Cardiac muscle cell (in vitro differentiated cells and primary cell): ENCODE results near the gene LCT. TPM values are rescaled to one million over a fixed set of nuclear protein-coding genes. Genes with fewer than 3 reads are reported as not detected.
A peak's percentile ranks its signal among the peaks of the same experiment; 100 is the strongest.

Experiments used
- DNase-seq, 2 donors: peaks; one replicate each; pipeline versions ENCODE4 v3.0.0 to v3.0.0-alpha.2; 2010 to 2017; ENCODE audit warnings: low read depth in 1 of 2, low spot score in 1 of 2
- H3K27ac ChIP-seq: fragments of 200-600 bp; sonication (generic); 2 replicates; pipeline ENCODE4 v1.5.1; 2016
- H3K27me3 ChIP-seq: fragments of 200-600 bp; sonication (generic); 2 replicates; pipeline ENCODE4 v1.6.0; 2016; ENCODE audit warnings: control low read depth
- H3K36me3 ChIP-seq: fragments of 200-600 bp; sonication (generic); 2 replicates; pipeline ENCODE4 v1.5.1; 2016; ENCODE audit warnings: control low read depth
- H3K4me1 ChIP-seq: fragments of 200-600 bp; sonication (generic); 2 replicates; pipeline ENCODE4 v1.8.1; 2017; ENCODE audit warnings: low read depth, mild to moderate bottlenecking, mixed run types
- H3K4me3 ChIP-seq: fragments of 200-600 bp; sonication (generic); 2 replicates; pipeline ENCODE4 v1.5.1; 2016; ENCODE audit warnings: mild to moderate bottlenecking
- H3K9me3 ChIP-seq: fragments of 200-600 bp; sonication (generic); 2 replicates; pipeline ENCODE4 v1.5.1; 2017; ENCODE audit warnings: low read depth, mild to moderate bottlenecking, control low read depth
- polyA plus RNA-seq: library from polyadenylated mRNA; unstranded; fragments of >200 nt; fragmentation: Nextera tagmentation; extraction: Ambion mirVana; gene quantifications from 2 replicates; pipeline ENCODE4 v1.2.1, GENCODE V29; 2016
- total RNA-seq: library from RNA; depleted of rRNA; stranded (reverse); fragments of >200 nt; gene quantifications from 2 replicates; pipeline ENCODE4 v1.2.3, GENCODE V29; 2016
- TF ChIP-seq, protein P1 (sequence below): IDR thresholded peaks from 2 replicates; pipeline ENCODE4 v1.5.1; 2012; ENCODE audit warnings: low read depth, mild to moderate bottlenecking, low read length

LCT gene
- total and polyA plus RNA-seq, 2 experiments from 2014 or later = 0.03 TPM; not detected in 1

DNA sequence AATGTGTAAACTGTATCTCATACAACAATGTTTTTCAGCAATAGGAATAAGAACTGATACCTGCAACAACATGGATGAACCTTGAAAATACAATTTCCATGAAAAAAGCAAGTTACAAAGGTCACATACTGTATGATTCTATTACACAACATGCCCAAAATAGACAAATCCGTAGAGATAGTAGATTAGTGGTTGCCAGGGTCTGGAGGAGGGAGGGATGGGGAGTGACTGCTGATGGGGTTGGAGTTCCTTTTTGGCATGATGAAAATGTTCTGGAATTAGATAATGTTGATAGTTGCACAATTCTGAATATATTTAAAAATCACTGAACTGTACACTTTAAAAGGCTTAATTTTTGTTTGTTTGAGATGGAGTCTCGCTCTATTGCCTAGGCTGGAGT lies 61.6 kb downstream of the LCT start:
- no peak overlapping the region for H3K27ac ChIP-seq
- H3K4me3 ChIP-seq = no peak overlapping the region
- H3K9me3 ChIP-seq = no peaks in the 10 kb centered on the region
- DNase-seq = peak in 1 of 2 donors; percentile 82
- no peaks in the 10 kb centered on the region for H3K27me3 ChIP-seq
- TF ChIP-seq, protein P1, sequence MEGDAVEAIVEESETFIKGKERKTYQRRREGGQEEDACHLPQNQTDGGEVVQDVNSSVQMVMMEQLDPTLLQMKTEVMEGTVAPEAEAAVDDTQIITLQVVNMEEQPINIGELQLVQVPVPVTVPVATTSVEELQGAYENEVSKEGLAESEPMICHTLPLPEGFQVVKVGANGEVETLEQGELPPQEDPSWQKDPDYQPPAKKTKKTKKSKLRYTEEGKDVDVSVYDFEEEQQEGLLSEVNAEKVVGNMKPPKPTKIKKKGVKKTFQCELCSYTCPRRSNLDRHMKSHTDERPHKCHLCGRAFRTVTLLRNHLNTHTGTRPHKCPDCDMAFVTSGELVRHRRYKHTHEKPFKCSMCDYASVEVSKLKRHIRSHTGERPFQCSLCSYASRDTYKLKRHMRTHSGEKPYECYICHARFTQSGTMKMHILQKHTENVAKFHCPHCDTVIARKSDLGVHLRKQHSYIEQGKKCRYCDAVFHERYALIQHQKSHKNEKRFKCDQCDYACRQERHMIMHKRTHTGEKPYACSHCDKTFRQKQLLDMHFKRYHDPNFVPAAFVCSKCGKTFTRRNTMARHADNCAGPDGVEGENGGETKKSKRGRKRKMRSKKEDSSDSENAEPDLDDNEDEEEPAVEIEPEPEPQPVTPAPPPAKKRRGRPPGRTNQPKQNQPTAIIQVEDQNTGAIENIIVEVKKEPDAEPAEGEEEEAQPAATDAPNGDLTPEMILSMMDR = no peak
- peaks cover 83% of the 10 kb centered on the region for H3K36me3 ChIP-seq
- H3K4me1 ChIP-seq = no peaks in the 10 kb centered on the region

DNA sequence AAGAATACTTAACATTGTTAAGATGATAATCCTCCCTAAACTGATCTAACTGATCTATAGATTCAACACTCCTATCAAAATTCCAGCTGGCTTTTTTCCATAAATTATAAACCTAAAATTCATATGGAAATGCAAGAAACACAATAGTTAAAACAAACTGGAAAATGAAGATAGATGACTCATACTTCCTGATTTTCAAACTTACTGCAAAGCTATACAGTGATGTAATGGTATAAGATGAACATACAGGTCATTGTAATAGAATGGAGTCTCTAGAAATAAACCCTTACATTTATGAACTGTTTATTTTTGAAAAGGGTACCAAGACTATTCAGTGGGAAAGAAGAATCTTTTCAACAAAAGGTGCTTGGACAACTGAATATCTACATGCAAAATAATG lies 63.1 kb downstream of the LCT start:
- H3K27ac ChIP-seq = no peak overlapping the region
- peak in 1 of 2 donors; percentile 36 for DNase-seq
- no peaks in the 10 kb centered on the region for H3K9me3 ChIP-seq

DNA sequence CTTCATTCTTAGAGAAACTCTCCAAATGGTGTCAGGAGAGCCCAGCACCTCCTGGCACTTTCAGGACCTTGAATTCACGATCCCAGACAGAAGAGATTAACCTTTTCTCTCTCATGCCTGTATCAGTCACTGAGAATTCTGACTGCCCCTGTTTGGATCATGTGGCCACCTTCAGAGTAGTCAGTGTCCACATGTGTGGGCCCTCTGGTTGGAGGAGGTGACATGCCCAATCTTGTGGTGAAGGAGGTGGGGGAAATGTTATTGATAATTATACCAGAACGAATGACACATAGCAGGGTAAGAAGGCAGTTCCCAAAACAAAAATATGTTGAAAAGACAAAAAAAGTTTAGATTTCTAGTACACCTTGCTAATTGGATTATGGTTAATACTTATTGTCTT lies 63.7 kb downstream of the LCT start:
- TF ChIP-seq, protein P1 = no peak
- DNase-seq = no peak
- Histone ChIP-seq H3K9me3 (no peaks in the 10 kb centered on the region), H3K27me3 (no peaks in the 10 kb centered on the region), H3K4me1 (no peaks in the 10 kb centered on the region), H3K27ac (no peak overlapping the region), H3K4me3 (no peak overlapping the region), H3K36me3 (peaks cover 76% of the 10 kb centered on the region)

More for the DNA sequence above, 63.1 kb downstream of the LCT start:
- H3K4me1 ChIP-seq = no peaks in the 10 kb centered on the region
- H3K27me3 ChIP-seq = no peaks in the 10 kb centered on the region
- no peak overlapping the region for H3K4me3 ChIP-seq
- peaks cover 80% of the 10 kb centered on the region for H3K36me3 ChIP-seq
- TF ChIP-seq, protein P1 = no peak

DNA sequence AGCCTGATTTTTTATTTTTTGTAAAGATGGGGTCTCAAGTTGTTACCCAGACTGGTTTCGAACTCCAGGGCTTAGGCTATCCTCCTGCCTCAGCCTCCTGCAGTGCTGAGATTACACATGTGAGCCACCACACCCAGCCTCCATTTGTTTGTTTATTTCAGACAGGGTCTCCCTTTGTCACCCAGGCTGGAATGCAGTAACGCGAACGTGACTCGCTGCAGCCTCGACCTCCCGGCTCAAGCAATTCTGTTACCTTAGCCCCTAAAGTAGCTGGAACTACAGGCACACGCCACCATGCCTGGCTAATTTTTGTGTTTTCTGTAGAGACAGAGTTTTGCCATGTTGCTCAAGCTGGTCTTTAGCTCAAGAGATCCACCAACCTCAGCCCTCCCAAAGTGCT lies 68.1 kb downstream of the LCT start:
- no peak overlapping the region for H3K4me3 ChIP-seq
- H3K4me1 ChIP-seq = no peaks in the 10 kb centered on the region
- H3K9me3 ChIP-seq = no peaks in the 10 kb centered on the region
- no peaks in the 10 kb centered on the region for H3K27me3 ChIP-seq
- no peak overlapping the region for H3K27ac ChIP-seq
- TF ChIP-seq, protein P1 = no peak
- H3K36me3 ChIP-seq = peaks cover 60% of the 10 kb centered on the region
- no peak for DNase-seq

DNA sequence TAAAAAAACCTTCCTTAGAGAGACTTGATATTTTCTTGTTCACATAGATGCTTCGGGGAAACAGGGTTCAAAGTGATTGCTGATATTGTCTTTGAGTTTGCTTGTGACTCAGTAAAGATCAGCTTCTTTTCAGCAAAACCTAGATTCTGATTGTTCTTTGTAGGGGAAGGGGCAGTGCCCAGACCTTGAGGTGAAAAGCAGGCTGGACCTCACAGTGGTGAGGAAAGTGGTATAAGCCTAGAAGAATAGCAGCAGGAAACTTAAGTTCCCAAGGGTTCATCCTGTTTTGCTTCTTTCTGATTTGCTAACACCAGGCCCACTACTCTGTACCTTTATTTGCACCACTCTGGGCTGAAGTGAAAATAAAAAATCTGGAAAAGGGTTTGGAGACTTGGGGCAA lies 74.5 kb downstream of the LCT start:
- no peak for DNase-seq
- H3K27ac ChIP-seq = no peak overlapping the region
- no peaks in the 10 kb centered on the region for H3K27me3 ChIP-seq
- no peak overlapping the region for H3K4me3 ChIP-seq
- peaks cover 57% of the 10 kb centered on the region for H3K36me3 ChIP-seq
- no peaks in the 10 kb centered on the region for H3K4me1 ChIP-seq
- no peaks in the 10 kb centered on the region for H3K9me3 ChIP-seq
- TF ChIP-seq, protein P1 = no peak

DNA sequence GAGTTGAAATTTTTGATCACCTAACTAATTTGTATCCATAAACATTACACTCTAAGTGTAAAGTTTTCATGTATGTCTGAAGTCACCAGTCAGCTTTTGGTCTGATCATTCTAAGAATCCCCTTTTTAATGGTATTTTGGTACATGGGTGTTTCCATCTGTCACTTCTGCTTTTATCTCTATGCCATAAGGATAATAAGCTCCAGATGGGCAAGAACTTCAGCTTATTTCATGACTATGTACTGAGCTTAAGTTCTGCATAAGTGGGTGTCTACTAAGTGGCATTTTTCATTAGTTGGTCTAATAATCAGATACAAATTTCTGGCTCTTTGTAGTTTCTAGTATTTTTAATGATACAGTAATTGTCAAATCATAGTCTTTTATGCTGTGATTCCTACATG lies 75.0 kb downstream of the LCT start:
- H3K9me3 ChIP-seq = no peaks in the 10 kb centered on the region
- H3K4me3 ChIP-seq = no peak overlapping the region
- H3K27me3 ChIP-seq = no peaks in the 10 kb centered on the region
- no peaks in the 10 kb centered on the region for H3K4me1 ChIP-seq
- peaks cover 58% of the 10 kb centered on the region for H3K36me3 ChIP-seq
- TF ChIP-seq, protein P1 = no peak
- no peak overlapping the region for H3K27ac ChIP-seq
- no peak for DNase-seq
